SH-SY5Y (cell line): ENCODE measurements around the gene ANHX.

ENCODE experiments used
- GATA2 ChIP-seq: IDR thresholded peaks from 2 replicates; pipeline ENCODE4 v1.6.1; 2011; ENCODE audit warnings: mild to moderate bottlenecking, low read depth, low read length
- GATA3 ChIP-seq: IDR thresholded peaks from 2 replicates; pipeline ENCODE4 v1.6.1; 2011; ENCODE audit warnings: low read depth, mild to moderate bottlenecking, low read length, moderate library complexity

DNA sequence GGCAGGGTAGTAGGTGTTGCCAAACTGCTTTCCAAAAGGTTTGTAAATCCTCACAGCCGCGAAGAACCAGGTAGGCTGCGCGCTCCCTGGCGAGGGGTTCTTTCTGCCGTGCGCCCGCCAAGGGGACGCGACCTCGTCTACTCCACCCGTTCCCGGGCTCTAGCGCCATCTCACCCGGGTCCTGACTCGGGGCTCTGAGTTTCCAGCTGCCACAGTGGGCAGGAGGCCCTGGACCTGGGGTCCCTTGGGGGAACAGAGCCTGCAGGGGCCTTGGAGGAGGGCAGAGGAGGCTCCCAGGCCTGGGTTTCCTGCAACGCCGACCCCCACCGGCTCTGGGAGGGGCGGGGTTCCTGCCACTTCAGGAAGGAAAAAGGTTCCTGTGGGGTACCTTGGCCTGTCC is 706 bp downstream of the ANHX start:
- TF ChIP-seq GATA2 (no peak), GATA3 (no peak)
